Vagina (tissue), 2 donors: Measurements from ENCODE around the gene YIPF1.

Experiments used
- CTCF ChIP-seq, 3 experiments: fragments of 450-650 bp in 2 of 3; fragments of 200-600 bp in 1 of 3; sonication (generic) in 1 of 3; IDR thresholded peaks; one replicate each; pipeline ENCODE4 v1.5.1; 2017 to 2019; ENCODE audit warnings: antibody characterized with exemption in 3 of 3, mild to moderate bottlenecking in 2 of 3, moderate library complexity in 2 of 3
- POLR2A ChIP-seq, 2 donors: fragments of 450-650 bp; IDR thresholded peaks; one replicate each; pipeline ENCODE4 v1.6.1; 2017; ENCODE audit warnings: antibody characterized with exemption in 2 of 2, mild to moderate bottlenecking in 2 of 2, moderate library complexity in 2 of 2

GRCh38 chr1:53826367-53826766 lies 63.2 kb downstream of the YIPF1 start:
- TF ChIP-seq POLR2A (IDR thresholded peaks at IDR 0.05), result no peak
- no peak for TF ChIP-seq CTCF (IDR thresholded peaks at IDR 0.05)
